ENCODE results near the gene ANAPC15. TPM values are rescaled to one million over a fixed set of nuclear protein-coding genes. Genes with fewer than 3 reads are reported as not detected.
"Not testable (repeated sequence)": the region's sequence is repeated elsewhere in the genome, so short reads cannot be mapped to it uniquely, and the experiment has no call there.

The ANAPC15 gene
- total RNA-seq, 1 donor = 24.5 TPM

DNA sequence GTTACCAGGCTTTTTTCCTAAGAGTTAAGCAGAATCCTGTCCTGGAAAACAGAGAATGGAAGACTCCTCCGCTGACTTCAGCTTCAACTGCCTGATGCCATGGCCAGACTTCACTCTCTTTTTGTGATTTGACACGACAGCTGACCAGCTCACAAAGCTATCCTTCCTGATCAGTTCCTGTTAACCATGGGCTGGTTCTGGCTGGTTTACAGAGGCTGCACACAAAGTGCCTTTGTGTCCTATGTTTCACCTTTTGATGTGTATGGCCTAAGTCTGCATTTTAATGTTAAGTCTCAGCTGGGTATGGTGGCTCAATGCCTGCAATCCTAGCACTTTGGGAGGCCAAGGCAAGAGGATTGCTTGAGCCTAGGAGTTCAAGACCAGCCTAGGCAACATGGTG lies 34.1 kb upstream of the ANAPC15 start:
- TF ChIP-seq, protein P1, sequence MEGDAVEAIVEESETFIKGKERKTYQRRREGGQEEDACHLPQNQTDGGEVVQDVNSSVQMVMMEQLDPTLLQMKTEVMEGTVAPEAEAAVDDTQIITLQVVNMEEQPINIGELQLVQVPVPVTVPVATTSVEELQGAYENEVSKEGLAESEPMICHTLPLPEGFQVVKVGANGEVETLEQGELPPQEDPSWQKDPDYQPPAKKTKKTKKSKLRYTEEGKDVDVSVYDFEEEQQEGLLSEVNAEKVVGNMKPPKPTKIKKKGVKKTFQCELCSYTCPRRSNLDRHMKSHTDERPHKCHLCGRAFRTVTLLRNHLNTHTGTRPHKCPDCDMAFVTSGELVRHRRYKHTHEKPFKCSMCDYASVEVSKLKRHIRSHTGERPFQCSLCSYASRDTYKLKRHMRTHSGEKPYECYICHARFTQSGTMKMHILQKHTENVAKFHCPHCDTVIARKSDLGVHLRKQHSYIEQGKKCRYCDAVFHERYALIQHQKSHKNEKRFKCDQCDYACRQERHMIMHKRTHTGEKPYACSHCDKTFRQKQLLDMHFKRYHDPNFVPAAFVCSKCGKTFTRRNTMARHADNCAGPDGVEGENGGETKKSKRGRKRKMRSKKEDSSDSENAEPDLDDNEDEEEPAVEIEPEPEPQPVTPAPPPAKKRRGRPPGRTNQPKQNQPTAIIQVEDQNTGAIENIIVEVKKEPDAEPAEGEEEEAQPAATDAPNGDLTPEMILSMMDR (IDR thresholded peaks at IDR 0.05; ENCODE audit: insufficient read depth, low read length) = no peak
- no peak for DNase-seq (ENCODE audit: low read depth)
- H3K4me3 ChIP-seq (ENCODE audit: low read depth, low read length) = no peak overlapping the region

DNA sequence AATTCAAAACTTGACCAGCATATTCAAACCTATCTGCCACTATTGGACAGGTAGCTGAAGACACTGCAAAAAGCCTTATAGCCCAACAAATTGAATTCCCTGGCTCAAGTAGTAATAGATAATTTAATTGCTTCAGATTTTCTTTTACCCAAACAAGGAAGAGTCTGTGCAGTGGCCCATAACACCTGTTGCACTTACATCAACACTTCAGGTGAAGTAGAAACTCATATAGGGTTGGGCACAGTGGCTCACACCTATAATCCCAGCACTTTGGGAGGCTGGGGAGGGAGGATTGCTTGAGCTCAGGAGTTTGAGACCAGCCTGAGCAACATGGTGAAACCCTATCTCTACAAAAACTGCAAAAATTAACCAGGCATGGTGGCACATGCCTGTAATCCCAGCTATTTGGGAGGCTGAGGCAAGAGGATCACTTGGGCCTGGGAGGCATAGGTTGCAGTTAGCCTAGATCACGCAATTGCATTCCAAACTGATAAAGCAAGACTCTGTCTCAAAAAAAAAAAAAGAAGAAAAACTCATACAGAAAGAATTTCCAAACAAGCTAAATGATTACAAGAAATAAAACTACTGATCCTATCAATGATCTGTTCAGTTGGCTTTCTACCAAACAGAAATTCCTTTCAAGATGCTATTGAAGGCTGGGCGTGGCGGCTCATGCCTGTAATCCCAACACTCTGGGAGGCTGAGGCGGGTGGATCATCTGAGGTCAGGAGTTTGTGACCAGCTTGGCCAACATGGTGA lies 32.5 kb upstream of the ANAPC15 start:
- TF ChIP-seq, protein P1 (IDR thresholded peaks at IDR 0.05; ENCODE audit: insufficient read depth, low read length) = no peak

DNA sequence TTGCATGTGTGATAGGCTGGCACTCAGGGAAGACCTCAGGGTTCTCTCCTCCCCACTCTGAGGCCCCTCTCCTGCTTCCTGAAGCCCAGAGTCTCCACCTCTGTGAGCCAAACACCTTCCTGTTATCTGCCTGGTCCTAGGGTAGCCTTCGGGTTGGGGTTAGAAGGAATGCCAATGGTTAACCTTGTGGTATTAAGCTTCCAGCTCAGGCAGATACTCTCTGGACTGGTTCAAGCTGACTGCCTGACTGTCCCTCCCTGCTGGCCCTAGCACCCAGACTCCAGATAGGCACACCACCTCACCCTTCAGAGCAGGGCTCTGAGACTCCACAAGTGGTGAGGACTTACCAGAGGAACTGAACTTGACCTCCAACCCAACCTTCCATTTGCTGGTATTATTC lies 30.0 kb upstream of the ANAPC15 start:
- not testable (repeated sequence) for DNase-seq (ENCODE audit: low read depth); H3K4me3 ChIP-seq (ENCODE audit: low read depth, low read length)

More for the DNA sequence above, 32.5 kb upstream of the ANAPC15 start:
- H3K4me3 ChIP-seq (ENCODE audit: low read depth, low read length) = no peak overlapping the region
- peak; percentile 74 for DNase-seq (ENCODE audit: low read depth)

DNA sequence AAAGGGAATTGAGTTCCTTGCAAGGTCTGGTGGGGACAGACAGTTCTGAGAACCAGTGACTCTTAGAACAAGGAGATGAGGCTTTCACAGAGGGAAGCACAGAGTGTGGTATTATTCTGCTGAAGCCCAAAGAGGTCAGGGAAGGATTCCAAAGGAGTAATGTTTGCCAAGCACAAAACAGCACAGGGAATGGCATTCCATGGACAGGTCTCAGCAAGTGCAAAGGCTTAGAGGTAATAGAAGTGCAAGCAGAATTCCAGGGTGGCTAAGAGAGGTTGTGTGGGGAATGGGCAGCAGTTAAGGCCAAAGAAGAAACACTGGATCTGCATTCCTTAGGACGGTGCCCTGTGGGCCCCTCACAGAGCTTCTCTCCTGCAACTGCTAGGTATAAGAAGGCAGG lies 29.6 kb upstream of the ANAPC15 start:
- DNase-seq (ENCODE audit: low read depth) = peak; percentile 43
- not testable (repeated sequence) for H3K4me3 ChIP-seq (ENCODE audit: low read depth, low read length)

DNA sequence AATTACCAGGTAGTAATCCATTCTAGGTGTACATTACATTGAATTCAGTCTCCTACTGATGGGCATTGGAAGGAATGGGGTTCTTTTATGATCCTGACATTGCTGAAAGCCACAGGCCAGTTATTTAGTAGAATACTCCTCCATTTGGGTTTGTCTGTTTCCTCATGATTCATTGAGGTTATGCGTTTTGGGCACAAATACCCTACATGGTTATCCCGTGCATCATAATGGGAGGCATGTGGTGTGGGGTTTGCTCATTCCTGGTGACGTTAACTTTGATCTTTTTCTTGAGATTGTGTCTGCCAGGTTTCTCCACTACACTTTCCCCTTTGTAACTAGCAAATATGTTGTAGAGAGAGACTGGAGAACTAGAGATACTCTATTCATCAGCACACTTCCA lies 28.6 kb upstream of the ANAPC15 start:
- peak; percentile 86 for DNase-seq (ENCODE audit: low read depth)
- no peak overlapping the region for H3K4me3 ChIP-seq (ENCODE audit: low read depth, low read length)
- TF ChIP-seq, protein P1 (IDR thresholded peaks at IDR 0.05; ENCODE audit: insufficient read depth, low read length) = no peak

DNA sequence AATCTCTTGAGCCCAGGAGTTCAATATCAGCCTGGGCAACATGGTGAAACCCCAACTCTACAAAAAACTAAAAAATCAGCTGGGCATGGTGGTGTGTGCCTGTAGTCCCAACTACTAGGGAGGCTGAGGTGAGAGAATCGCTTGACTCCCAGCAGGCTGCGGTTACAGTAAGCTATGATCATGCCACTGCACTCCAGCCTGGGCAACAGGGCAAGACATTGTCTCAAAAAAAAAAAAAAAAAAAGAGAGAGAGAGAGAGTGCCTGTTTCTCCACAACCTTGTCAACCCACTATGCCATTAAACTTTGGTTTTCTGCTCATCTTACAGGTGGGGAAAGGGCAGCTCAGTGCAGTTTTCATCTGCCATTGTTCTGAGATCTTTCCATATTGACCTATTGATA lies 28.2 kb upstream of the ANAPC15 start:
- H3K4me3 ChIP-seq (ENCODE audit: low read depth, low read length) = no peak overlapping the region
- no peak for DNase-seq (ENCODE audit: low read depth)
- TF ChIP-seq, protein P1 (IDR thresholded peaks at IDR 0.05; ENCODE audit: insufficient read depth, low read length) = no peak

DNA sequence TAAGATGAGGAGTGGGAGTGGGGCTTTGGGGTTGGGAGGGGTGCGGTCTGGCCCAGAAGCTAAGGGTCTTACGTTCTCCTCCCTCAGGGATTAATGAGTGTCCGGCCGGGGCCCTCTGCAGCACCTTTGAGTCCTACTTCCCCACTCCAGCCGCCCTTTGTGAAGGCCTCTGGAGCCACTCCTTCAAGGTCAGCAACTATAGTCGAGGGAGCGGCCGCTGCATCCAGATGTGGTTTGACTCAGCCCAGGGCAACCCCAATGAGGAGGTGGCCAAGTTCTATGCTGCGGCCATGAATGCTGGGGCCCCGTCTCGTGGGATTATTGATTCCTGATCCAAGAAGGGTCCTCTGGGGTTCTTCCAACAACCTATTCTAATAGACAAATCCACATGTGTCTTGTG lies 27.0 kb upstream of the ANAPC15 start:
- H3K4me3 ChIP-seq (ENCODE audit: low read depth, low read length) = no peak overlapping the region
- TF ChIP-seq, protein P1 (IDR thresholded peaks at IDR 0.05; ENCODE audit: insufficient read depth, low read length) = no peak
- DNase-seq (ENCODE audit: low read depth) = no peak

DNA sequence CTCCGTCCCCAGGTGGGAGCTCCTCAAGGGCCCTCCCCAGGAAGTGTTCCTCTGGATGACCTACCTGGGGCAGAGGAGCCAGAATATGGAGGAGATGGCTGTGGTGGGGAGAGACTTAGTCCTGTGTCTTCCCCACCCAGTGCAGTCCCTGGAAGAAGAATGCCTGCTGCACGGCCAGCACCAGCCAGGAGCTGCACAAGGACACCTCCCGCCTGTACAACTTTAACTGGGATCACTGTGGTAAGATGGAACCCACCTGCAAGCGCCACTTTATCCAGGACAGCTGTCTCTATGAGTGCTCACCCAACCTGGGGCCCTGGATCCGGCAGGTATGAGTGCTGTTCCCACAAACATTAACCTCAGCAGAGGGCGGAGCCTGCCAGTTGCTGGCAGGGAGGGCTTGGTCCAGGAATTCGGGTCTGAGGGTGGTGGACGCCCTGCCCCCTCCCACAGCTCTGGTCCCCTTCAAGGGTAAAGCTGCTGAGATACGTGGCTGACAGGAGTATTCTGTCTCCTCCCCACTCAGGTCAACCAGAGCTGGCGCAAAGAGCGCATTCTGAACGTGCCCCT lies 26.4 kb upstream of the ANAPC15 start:
- TF ChIP-seq, protein P1 (IDR thresholded peaks at IDR 0.05; ENCODE audit: insufficient read depth, low read length) = no peak
- H3K4me3 ChIP-seq (ENCODE audit: low read depth, low read length) = no peak overlapping the region
- DNase-seq (ENCODE audit: low read depth) = no peak

Measured in fibroblast of the aortic adventitia (primary cell).